ENCODE results near the gene NDUFB5.
A peak's percentile ranks its signal among the peaks of the same experiment; 100 is the strongest.

NDUFB5 gene

GRCh38 chr3:179604321-179605078 lies at the start of gene NDUFB5, which contains the start of gene MRPL47:
Gene NDUFB5 (plus strand): TSS chr3:179604794. CDS start chr3:179604816, 22 bp downstream.
Gene MRPL47 (minus strand): TSS chr3:179604638. CDS start chr3:179604624, 14 bp downstream.
- DNase-seq, result peak; percentile 94

GRCh38 chr3:179558742-179559364 lies 45.7 kb upstream of the NDUFB5 start:
- DNase-seq, result peak; percentile 41

GRCh38 chr3:179560791-179561190 lies 43.8 kb upstream of the NDUFB5 start:
- no peak for DNase-seq

GRCh38 chr3:179562591-179563270 lies 41.9 kb upstream of the NDUFB5 start, which contains the start of gene ACTL6A:
Gene ACTL6A (plus strand): TSS chr3:179562926. CDS start chr3:179563093, 167 bp downstream.
- DNase-seq, result peak; percentile 99

DNA sequence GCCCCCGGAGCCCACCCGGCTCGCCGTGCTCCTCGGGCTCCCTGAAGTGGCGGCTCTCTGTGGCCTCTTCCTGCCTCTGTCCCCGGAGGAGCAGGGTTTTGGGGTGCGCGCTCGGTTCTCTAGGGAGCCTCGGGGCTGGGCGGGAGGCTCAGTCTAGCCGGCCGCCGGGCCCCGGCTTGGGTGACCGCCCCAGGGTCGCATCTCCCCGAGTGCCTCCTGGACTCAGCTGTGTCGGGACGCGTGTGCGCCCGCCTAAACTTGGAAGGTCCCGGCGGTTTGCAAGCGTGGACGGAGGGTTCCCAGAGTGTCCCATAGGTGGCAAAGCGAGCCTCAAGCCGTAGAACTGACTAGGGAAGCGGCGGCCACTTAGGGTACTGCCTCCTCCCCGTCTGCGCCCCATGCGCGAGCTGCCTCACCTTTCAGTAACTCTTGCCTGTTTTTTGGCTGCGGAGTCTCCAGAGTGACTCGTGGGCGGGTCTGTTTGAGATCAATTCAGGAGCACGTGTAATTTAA lies 41.3 kb upstream of the NDUFB5 start:
- DNase-seq, result peak; percentile 67

DNA sequence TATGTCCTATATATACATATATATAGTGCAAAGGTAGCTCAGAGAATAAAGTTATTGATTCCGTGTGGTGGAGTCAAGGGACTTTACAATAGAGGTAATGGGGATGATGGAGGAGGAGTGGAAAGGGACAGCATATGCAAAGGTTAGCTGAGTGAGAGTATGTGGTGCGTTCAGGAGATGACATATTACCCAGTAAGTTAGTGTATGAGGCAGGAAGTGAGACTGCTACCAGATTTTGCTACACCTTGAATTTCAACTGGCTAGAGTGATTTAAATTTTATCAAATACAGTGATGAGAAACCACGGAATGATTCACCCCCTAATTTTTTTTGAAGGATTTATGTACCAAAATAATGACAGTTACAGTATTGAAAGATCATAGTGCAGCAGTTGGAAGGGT lies 39.1 kb upstream of the NDUFB5 start:
- DNase-seq, result no peak

- no peak for DNase-seq
Measured at GRCh38 chr3:179580992-179581391, 23.6 kb upstream of the NDUFB5 start.

DNA sequence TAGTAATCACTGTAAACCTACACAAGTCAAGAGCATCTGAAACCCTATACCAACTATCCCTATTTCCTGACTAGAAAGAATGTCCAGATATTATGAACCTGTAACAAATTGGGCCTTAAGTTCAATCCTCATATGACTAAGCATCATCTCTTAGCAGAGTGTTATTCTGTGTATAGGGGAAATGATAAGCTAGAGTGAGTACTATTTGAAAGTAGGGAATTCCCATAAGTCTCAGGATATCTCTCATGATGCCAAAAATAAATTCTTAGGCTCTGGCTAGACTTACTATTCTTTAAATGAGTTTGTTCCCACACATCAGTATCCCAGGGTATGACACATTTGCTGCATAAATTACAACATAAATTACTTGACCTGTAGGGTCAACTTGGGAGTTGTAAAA lies 15.5 kb upstream of the NDUFB5 start:
- DNase-seq, result no peak

DNA sequence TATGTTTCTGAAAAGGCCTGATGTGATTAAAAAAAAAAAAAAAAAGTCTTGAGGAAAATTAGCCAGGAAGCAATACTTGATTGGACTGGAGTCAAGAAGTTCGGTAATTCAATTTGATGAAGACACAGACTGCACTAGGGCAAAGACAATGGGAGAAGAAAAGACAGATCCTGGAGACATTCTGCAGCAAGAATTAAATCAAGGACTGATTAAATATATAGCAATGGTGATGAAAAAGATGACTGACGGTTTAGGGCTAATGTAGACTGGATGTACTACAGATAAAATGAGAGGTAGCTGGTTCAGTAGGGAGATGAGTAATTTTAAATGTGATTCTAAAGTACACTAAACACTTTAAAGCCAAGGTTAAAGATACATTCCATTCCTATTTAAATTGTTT lies 13.9 kb upstream of the NDUFB5 start:
- no peak for DNase-seq

DNA sequence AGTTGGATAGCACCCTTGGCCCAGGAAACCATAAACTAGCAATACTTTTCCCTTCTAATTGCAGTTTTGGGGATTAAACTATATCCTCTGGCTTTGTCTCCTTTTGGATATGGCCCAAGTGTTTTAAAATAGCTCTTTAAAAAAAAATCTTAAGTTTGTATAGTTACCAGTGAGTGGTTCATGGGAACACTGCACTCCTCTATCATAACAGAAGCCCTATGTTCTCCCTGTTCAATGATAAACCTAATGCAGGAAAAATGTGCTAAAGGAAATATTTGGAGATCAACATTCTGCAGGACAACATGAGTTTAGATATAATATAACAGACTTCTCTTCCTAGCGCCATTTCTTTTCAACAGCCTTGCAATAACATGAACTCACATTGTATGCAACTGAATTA lies 13.3 kb upstream of the NDUFB5 start:
- DNase-seq, result no peak

- no peak for DNase-seq
Measured at GRCh38 chr3:179599531-179599930, 5.1 kb upstream of the NDUFB5 start.

DNA sequence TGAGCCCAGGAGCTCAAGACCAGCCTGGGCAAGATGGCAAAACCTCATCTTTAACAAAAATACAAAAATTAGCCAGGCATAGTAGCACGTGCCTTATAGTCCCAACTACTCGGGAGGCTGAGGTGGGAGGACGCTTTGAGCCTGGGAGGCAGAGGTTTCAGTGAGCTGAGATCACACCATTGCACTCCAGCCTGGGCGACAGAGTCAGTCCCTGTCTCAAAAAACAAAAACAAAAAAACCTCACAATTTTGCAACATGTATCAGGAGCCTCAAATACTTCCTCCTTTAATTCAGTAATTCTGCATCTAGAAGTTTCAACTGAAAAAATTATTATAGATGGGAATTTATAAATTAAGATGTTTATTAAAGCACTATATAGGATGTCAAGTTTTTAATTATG lies 1.3 kb upstream of the NDUFB5 start:
- DNase-seq, result no peak

DNA sequence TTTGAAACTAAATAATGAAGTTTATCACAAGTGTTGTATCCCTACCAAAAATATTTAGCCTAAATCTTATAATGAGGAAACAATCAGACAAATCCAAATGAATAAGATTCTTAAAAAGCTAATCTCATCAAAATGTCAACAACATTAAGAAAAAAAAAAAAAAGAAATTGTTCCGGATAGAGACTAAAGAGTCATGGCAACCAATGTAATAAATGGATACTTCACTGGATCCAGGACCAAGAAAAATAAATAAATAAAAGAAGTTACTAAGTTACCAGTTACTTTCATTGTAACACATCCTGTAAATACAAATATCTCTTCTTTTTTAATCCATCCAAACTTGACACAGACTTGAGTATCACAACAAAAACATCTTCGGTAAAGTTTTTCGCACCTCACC lies 763 bp upstream of the NDUFB5 start:
- DNase-seq, result no peak

GRCh38 chr3:179606534-179607085 lies 2.0 kb downstream of the NDUFB5 start:
- no peak for DNase-seq

GRCh38 chr3:179608931-179609720 lies 4.5 kb downstream of the NDUFB5 start:
- no peak for DNase-seq

DNA sequence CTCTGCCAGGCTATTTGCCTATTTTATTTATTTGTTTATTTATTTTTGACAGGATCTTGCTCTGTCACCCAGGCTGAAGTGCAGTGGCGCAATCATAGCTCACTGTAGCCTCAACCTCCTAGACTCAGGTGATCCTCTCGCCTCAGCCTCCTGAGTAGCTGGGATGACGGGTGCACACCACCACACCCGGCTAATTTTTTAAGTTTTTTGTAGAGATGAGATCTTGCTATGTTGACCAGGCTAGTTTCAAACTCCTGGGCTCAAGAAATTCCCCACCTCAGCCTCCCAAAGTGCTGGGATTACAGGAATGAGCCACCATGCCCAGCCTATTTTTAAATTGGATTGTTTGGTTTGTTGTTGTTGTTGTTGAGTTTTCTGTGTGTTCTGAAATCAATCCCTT lies 5.5 kb downstream of the NDUFB5 start:
- no peak for DNase-seq

DNA sequence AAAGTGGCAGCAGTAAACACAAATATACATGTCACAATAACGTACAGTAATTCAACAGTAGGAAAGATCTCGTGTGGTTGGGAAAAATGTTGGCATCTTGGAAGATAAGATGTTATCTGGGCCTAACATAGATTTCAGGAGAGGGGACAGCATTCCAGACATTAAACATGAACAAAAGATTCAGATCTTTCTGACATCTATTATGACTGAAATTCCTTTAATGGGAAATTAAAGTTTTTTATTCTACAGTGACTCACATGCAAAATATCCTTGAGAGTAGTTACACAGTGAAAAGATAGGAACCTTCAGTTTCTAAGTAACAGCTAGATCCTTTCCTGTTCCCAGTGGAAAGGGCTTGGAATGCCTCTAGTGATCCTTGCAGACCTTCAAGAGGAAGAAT lies 9.2 kb downstream of the NDUFB5 start:
- no peak for DNase-seq

GRCh38 chr3:179615458-179616173 lies 11.0 kb downstream of the NDUFB5 start:
- no peak for DNase-seq

GRCh38 chr3:179622023-179622422 lies 17.4 kb downstream of the NDUFB5 start:
- no peak for DNase-seq

- no peak for DNase-seq
Measured at GRCh38 chr3:179624451-179624850, 19.9 kb downstream of the NDUFB5 start.

- no peak for DNase-seq
Measured at GRCh38 chr3:179630753-179631451, 26.3 kb downstream of the NDUFB5 start.

Measured in CD4-positive, alpha-beta T cell treated with Interleukin-6 for 4 hours (primary cell).